IPS DF 19.7 (cell line): ENCODE results near the gene TBPL2.
"Not testable (repeated sequence)": the region's sequence is repeated elsewhere in the genome, so short reads cannot be mapped to it uniquely, and the experiment has no call there.

Experiments
- DNase-seq: peaks from one replicate; pipeline ENCODE4 v3.0.0-alpha.2; 2013; ENCODE audit warnings: low read depth, low spot score

TBPL2 gene

GRCh38 chr14:55440385-55440784 is at the start of gene TBPL2:
TSS of gene TBPL2 (minus strand) at chr14:55440616. CDS start at chr14:55440449, 167 bp downstream.
- DNase-seq, result no peak

- DNase-seq, result no peak
Measured at GRCh38 chr14:55488204-55488603, 47.8 kb upstream of the TBPL2 start.

- no peak for DNase-seq
Measured at GRCh38 chr14:55482936-55483605, 42.7 kb upstream of the TBPL2 start.

GRCh38 chr14:55481769-55482168 is 41.4 kb upstream of the TBPL2 start:
- no peak for DNase-seq

- DNase-seq, result no peak
Measured at GRCh38 chr14:55477680-55478079, 37.3 kb upstream of the TBPL2 start.

GRCh38 chr14:55476448-55476847 is 36.0 kb upstream of the TBPL2 start:
- not testable (repeated sequence) for DNase-seq

- DNase-seq, result no peak
Measured at GRCh38 chr14:55473786-55474185, 33.4 kb upstream of the TBPL2 start.

GRCh38 chr14:55470025-55470424 is 29.6 kb upstream of the TBPL2 start:
- DNase-seq, result no peak

- no peak for DNase-seq
Measured at GRCh38 chr14:55467307-55467706, 26.9 kb upstream of the TBPL2 start.

- no peak for DNase-seq
Measured at GRCh38 chr14:55458800-55459515, 18.5 kb upstream of the TBPL2 start.

- DNase-seq, result no peak
Measured at GRCh38 chr14:55457496-55457895, 17.1 kb upstream of the TBPL2 start.

GRCh38 chr14:55456411-55456810 is 16.0 kb upstream of the TBPL2 start:
- not testable (repeated sequence) for DNase-seq

GRCh38 chr14:55454264-55455002 is 14.0 kb upstream of the TBPL2 start:
- DNase-seq, result no peak

- no peak for DNase-seq
Measured at GRCh38 chr14:55451950-55452349, 11.5 kb upstream of the TBPL2 start.

GRCh38 chr14:55451398-55451797 is 11.0 kb upstream of the TBPL2 start:
- no peak for DNase-seq

- no peak for DNase-seq
Measured at GRCh38 chr14:55450987-55451386, 10.6 kb upstream of the TBPL2 start.

GRCh38 chr14:55450539-55450938 is 10.1 kb upstream of the TBPL2 start:
- no peak for DNase-seq

GRCh38 chr14:55450124-55450523 is 9.7 kb upstream of the TBPL2 start:
- no peak for DNase-seq

- no peak for DNase-seq
Measured at GRCh38 chr14:55449116-55449515, 8.7 kb upstream of the TBPL2 start.

GRCh38 chr14:55448141-55448614 is 7.8 kb upstream of the TBPL2 start:
- DNase-seq, result no peak

- no peak for DNase-seq
Measured at GRCh38 chr14:55446833-55447232, 6.4 kb upstream of the TBPL2 start.

- DNase-seq, result no peak
Measured at GRCh38 chr14:55446127-55446736, 5.8 kb upstream of the TBPL2 start.
